ENCODE results near the gene NLRP1.

NLRP1 gene

GRCh38 chr17:5511401-5512225, 72.7 kb downstream of the NLRP1 start:
- no peak for DNase-seq

DNA sequence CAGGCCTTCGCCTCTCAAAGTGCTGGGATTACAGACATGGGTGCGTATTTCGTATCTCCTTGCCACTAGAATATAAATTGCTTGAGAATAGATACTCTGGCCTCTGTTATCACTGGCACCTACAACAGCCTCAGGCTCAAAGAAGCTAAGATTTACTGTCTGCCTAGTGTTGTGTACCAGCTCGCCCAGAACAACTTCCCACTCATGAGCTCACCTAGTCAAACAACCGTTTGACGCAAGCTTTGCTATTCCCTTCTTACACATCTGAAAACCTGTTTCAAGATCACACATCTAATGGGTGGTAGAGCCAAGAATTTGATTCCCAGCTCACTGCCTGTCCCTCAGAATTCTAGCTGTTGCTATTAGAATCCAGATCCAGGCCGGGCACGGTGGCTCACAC, 73.5 kb downstream of the NLRP1 start:
- no peak for DNase-seq

DNA sequence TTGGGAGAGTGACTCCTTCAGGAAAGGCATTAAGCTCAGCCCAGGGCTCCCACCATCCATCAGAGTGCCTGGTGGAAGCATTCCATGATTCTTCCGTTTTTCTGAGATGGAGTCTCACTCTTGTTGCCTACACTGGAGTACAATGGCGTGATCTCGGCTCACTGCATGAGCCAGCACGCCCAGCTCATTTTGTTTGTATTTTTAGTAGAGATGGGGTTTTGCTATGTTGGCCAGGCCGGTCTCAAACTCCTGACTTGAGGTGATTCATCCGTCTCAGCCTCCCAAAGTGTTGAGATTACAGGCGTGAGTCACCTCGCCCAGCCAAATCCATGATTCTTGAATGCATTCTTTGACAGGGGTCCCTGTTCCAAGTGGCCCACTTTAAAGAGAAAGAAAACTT, 74.8 kb downstream of the NLRP1 start:
- DNase-seq, result no peak

GRCh38 chr17:5508810-5509209, 75.5 kb downstream of the NLRP1 start:
- DNase-seq, result no peak

- DNase-seq, result no peak
Observed at GRCh38 chr17:5506307-5506706, 78.0 kb downstream of the NLRP1 start.

- DNase-seq, result no peak
Observed at GRCh38 chr17:5502552-5502951, 81.8 kb downstream of the NLRP1 start.

DNA sequence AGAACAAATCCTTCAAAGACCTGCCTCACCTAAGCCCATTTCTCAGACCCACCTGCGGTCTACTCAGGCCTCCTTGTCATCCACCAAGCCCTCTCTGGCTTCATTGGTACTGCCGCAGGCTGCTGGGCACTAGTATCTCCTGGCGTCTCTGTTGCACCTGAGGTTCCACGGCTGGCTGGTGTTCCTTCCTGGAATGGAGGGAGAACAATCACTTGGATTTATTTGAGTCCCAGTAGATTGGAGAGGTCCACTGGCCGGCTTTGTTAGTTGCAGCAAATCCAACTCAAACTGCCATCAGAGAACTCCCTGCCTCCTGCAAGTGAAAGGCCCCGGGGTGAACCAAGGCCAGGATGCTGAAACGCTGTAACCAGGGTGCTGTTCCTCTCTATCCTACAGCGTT, 82.6 kb downstream of the NLRP1 start:
- DNase-seq, result no peak

DNA sequence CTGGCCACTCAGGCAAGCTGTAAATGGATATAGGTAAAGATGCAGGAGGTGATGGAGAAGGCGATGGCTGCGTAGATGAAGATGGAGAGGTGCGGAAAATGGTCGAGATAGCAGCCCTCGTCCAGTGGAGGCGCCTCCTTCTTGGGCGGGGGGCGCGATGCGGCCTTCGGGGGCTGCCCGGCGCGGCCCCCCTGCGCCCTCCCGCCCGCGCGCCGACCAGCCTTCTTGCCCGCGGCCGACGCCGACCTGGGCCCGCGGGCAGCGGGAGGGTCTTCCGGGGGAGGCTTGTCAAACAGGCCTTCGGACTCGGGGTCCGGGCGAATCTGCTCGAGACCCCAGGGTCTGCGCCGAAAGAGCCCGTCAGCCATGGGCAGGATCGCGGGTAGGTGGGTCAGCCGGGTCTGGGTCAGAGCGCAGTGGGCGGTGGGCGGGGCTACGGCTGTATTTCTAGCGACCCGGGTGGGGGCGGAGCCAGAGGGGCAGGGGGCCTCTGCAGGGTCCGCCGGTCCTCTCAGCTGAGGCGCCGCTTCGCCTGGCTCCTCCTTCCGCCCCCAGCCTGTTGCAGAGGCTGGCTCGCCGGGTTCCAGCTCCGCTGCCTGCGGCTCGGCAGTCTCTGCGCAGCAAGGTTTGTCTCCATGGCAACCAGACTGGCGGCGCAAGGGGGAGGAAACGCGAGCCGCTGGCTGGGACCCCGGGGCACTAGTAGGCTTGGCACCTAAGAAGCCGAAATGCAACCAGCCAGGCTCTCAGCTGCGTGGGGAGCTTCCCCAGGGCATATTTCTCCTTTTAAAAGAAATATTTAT, 83.5 kb downstream of the NLRP1 start:
- DNase-seq, result no peak

DNA sequence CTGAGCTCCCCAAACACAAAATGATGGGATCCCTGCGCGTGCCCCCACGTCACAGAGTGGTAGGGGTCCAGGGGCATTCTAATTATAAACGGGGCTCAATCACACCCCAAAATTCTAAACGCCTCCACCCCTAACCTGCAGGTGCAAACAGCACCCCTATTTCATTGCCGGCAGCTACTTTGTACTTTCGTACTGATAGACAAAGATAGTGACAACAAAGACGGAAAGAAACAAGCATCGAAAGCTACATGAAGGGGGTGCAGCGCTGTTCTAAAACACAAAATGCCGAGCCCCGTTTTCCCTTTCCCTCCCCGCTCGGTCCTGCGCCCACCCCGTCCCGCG, 84.1 kb downstream of the NLRP1 start:
- DNase-seq, result no peak

DNA sequence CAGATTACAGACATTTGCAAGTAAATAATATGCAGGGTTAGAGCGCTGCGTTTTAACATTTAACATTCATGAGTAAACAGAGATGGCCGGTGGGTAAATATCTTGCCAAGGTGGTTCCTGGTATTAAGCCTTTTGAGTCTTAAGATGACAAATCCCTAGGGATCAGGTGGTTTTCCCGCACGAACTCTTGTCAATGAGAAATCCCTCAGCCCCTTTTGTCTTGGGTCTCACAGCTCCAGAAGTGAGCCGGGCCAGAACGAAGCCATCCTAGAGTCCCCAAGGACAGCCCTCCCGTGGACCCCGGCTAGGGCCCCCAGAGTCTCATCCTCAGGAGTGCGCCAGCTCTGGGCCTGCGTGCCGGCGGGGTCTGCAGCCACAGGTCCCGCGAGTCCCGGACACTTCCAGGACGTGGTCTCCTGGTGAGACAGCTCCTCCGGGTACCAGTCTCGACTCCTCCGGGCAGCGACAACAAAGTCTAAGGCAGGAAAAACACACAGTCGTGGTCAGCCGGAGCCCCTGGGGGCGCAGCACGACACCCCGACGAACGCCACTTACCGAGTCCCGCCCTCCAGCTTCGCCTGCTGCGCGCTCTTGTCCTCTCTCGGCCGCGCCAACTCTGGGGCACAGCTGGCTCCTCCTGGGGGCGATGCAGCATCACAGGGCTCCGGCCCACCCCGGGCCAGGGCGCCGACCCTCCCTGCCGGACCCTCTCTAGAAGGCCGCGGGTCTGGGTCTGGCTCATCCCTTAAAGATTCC, 84.7 kb downstream of the NLRP1 start:
- DNase-seq, result no peak

GRCh38 chr17:5492970-5493369, 91.3 kb downstream of the NLRP1 start:
- no peak for DNase-seq

DNA sequence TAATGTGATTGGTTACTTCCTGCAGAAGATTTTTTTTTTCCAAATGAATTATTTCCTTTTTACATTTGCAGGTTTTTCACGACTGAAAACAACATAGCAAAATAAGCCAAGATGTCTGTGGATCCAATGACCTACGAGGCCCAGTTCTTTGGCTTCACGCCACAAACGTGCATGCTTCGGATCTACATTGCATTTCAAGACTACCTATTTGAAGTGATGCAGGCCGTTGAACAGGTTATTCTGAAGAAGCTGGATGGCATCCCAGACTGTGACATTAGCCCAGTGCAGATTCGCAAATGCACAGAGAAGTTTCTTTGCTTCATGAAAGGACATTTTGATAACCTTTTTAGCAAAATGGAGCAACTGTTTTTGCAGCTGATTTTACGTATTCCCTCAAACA, 95.6 kb downstream of the NLRP1 start:
- no peak for DNase-seq

DNA sequence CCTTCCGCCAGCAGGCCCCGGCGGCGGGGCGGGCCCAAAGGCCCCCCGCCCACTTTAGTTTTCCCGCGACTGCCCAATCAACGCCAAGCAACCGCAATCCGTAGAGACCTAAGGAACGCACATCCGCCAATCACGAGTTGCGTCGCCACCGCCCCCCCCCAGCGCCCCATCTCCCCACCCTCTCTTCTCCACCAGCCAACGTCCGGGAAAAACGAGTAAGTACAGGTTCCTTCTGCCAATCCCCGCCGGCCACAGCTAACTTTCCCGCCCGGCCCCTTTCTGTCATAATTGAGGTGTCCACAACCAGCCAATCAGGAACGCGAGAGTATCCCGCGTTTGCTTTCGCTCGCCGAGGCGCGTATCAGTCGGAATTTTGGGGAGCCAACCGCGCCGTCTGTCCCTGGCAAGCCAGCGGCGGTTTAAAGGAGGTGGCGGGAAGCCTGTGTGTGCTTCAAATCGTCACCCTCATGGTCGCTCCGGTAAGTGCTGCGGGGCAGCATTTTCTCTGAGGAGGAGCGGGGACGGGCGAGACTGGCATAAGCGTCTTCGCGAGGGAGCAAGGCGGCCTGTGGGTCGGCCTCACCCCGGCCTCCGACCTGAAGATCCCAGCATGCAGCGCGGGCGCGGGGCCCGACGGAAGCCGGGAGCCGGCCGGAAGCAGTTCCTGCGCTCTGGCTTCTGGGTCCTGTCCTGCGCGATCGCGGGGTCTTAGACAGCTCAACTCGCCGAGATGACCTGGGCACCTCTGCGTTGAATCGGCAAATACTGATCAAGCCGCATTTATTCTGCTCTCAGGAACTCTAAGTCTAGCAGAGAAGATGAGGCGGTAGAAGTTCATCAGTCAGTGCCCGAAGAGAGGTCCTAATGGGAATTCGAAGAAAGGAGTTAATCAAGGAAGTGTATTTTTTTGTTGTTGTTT, 97.8 kb downstream of the NLRP1 start, which contains the start of gene MIS12:
MIS12 (plus strand) TSS at position 361 of the 919 bp plus-strand sequence. CDS start 2,297 bp downstream, outside the sequence.
- DNase-seq, result peak; percentile 92

DNA sequence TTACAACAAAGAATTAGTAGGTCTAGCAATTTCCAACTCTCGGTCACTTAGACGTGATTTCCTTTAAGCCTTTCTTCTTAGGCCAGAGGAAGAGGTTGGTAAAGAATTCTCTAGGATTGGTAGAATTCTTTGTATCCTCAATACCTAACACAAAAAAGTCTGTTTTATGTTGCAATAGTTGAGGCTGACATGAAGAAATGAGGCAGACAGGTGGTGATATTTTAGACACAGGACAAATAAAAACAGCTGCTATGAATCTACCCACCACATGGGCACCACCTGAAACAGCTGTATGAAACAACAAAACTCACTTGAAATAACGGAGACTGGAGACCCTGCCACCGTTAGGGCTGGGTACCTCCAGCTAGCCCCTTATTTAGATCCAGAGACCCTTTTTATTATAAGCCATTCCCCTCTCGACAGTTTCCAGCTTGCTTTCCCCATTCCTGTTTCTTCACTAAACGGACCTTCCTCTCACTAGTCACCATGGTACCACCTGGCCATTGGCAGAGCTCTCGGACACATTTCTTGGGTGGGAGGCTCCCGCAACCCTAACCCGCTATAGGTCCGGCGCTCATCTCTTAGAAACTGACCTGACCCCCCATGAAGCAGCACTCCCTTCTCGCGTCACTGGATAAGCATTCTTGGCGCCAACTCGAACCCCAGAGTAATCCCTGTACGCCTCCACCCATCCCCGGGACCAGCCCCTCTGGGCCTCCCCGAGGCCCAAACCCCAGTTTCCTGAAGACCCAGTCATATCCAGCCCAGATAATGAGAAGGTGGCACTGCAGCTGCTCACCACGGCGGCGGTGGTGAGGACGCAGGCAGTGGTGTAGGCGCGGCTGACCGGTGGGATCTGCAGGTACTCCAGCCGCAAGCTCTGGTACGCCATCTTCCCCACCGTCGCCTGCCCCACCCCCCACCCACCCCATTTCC, 98.8 kb downstream of the NLRP1 start, which contains the start of gene DERL2:
DERL2 (minus strand) TSS at position 909 of the 936 bp plus-strand sequence; CDS start at position 892, 17 bp downstream.
- no peak for DNase-seq

DNA sequence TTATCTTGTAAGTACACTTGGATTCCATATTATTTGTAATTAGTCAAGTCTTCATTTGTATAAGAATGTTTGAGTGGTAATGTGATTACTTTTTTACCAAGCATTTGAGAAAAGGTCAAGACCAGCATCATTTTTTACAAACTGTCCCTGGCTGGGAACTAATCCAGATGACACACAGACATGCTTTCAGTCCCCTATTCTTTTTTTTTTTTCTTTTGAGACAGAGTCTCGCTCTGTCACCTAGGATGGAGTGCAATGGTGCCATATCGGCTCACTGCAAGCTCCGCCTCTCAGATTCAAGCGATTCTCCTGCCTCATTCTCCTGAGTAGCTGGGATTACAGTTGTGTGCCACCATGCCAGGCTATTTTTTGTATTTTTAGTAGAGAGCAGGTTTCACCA, 102.9 kb downstream of the NLRP1 start:
- DNase-seq, result no peak

DNA sequence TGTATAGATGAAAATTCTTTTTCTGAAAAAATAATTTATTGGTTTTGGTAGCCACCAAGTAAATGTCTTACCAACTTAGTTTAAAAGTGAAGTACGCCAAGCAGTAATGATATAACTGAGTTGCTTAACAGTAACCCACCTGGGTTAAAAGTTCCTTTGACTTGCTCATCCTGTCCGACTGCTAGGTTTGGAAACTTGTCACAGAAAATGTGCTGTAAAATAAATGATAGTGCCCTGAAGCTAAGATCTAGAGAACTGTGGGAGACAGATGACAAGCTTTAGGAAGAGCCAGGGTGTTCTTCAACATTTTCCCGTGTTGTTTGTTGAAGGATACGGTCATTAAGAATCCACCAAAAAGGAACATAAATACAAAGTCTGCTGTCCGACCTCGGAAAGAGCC, 103.3 kb downstream of the NLRP1 start:
- DNase-seq, result no peak

GRCh38 chr17:5478992-5479391, 105.3 kb downstream of the NLRP1 start:
- DNase-seq, result no peak

- no peak for DNase-seq
Observed at GRCh38 chr17:5473906-5474305, 110.4 kb downstream of the NLRP1 start.

DNA sequence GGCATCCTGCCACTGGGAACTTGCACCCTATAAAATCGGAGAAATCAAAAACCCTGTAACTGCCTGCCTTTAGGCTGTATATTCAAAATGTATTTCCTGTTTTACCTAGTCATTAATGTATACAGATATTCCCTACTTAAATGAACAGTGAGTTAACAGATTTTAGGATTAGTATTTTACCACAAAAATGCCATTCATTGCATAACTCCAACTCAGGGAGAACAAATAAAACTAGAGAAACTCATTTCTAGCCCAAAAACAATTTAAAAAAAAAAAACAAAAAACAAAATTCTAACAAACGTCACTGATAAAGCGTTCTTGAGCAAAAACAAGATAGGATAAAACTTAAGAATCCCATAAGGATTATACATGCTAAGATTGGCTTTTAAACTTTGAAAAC, 111.8 kb downstream of the NLRP1 start:
- no peak for DNase-seq

GRCh38 chr17:5468075-5468473, 116.2 kb downstream of the NLRP1 start:
- DNase-seq, result no peak

DNA sequence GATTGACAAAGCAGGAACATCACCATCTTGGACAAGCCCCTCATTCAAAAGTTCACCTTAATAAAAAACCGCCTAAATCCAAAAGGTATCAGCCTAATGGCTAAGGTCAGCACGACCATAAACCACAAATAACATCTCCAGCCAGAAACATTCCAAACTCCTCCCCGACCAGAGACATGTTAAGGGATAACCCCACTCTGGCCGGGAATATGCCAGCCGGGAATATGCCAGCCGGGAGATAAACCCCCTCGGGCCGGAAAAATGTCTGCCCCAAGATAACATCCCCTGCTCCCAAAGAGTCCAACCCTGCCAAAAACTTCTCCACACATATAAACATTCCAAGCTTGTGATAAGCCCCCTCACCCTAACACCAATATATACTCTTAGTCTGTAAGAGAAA, 116.9 kb downstream of the NLRP1 start:
- no peak for DNase-seq

Measured in SIG-M5 (cell line).